Activated CD4-positive, alpha-beta T cell treated with anti-CD3 and anti-CD28 coated beads for 4 hours (primary cell): Measurements from ENCODE around the gene CDC25C.
"Not testable (repeated sequence)": the region's sequence is repeated elsewhere in the genome, so short reads cannot be mapped to it uniquely, and the experiment has no call there.

Experiments used
- DNase-seq, 2 donors: peaks; one replicate each; pipeline ENCODE4 v3.0.0-alpha.2; 2020

CDC25C gene

DNA sequence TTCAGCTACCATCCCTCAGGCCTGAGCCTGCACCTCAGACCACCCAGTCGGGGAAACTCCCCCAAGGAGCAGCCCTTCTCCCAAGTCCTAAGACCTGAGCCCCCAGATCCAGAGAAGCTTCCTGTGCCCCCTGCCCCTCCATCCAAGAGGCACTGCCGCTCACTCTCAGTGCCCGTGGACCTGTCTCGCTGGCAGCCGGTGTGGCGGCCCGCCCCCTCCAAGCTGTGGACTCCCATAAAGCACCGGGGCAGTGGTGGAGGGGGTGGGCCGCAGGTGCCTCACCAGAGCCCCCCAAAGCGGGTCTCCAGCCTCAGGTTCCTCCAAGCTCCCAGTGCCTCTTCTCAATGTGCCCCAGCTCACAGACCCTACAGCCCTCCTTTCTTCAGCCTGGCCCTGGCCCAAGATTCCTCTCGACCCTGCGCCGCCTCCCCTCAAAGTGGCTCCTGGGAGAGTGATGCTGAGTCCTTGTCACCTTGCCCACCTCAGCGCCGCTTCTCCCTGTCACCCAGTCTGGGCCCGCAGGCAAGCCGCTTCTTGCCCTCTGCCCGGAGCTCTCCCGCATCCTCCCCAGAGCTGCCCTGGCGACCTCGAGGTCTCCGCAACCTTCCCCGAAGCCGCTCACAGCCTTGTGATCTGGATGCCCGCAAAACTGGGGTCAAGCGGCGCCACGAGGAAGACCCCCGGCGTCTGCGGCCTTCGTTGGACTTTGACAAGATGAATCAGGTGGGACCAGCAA lies 13.5 kb upstream of the CDC25C start:
- no peak for DNase-seq

DNA sequence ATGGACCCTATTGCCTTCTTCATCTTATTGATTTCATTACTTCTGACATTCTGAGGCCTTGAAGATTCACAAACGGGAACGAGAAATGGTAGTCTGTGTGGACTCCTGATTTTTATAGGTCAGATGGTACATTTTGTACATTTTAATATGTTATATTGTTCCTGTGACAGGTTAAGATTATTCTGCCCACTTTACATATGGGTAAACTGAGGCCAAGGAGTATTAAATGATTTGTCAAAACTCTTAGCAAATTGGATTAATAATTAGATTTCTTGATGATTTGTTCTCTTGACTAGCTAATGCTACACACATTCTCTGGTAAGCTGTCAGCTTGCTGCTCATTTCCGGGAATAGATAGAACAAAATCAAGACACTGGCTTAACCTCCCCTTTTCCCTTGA lies 8.4 kb upstream of the CDC25C start:
- no peak for DNase-seq

DNA sequence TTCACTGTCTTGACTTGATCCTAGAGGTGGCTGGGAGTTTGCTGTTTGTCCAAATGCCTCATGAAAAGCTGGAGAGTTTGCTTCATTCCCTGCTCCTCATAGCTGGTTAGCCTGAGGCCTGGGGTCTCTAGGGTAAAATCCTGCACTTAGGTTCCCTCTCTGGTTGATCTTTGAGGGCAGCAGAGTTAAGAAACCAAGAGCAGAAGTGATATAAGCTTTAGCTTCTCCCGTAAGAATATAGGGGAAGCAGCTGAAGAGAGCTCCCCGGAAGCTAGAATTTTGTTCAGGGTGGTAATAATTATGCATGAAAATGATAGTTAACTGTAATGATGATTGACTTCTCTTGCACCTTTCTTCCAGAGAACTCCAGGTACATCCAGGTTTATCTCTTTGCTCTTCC lies 7.9 kb upstream of the CDC25C start:
- no peak for DNase-seq

DNA sequence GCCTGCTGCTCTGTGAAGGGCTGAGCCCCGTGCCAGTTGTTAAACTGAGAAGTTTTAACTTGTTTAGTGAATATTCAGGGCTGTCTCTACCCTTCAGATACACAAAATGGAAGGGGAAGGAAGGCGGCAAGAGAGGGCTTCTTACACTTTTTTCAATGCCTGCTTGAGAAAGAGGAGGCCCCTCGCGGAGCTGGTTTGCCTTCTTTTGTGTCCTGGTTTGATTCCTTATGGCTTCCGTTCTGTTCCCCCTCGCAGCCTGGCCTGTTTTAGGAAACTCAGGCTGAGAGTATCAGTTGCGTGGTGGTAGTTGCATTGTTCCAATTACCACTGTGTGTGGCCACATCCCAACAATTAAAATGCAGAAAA lies 7.5 kb upstream of the CDC25C start:
- DNase-seq = no peak

DNA sequence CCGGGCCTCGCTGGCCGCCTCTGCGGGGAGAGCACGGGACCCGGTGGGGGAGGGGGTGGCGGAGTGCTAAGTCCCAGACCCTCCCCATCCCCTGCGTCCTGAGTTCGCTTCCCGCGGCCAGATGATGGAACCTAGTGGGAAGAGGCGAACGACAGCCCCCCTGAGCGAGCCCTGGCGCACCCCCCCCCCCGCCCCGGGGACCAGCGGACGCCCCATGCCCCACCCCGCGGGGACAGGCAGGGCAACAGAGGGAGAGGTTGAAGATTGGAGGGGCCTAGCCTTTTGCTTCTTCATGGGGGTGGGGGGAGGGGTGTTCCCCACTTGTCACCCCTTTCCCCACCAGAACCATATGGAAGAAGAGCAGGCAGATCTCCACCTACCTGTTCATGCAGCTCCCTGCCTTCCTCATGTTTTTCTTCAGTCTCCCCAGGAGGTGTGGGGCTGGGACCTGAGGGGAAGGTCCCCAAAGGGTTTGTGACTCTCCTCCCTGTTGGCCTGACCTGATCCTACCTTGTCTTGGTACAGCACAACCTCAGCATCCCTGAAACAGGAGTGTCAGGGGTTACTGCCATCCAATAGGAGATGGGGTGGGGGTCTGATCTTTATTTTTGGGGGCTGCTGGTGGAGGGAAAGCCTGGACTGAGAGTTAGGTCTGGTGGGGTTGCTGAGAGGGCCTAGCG lies 6.9 kb upstream of the CDC25C start:
- DNase-seq = no peak

DNA sequence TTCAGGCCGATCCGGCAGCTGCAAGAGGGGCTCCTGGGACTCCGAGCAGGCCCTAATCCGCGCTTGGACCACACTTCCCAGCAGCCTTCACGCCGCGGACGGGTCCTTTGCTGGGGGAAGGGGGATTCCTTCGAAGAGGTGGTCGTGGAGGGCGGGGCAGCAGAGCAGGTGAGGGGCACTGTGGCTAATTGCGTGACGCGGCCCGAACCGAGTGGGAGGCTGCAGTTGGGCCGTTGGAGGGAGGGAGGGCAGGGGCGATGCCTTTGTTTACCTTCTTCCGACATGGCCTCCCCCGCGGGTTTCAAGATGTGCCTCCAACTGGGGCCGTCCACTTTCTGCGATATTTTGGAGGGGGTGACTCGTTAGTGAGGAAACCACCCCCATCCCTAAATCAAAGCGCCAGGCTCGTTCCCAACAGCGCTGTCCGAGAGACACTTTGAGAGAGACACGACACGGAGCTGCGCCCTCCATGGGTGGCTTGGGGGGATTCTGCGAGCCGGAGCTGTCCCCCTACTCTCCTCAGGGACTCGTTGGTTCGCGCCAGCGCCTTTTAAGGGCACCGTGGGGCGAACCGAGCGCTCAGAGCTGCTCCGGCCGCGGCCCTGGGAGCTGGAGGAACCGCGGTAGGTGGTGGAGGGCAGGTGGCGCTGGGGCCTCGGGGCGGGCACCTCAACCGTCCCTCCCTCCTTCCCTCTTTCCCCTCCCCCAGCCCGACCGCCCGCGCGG lies 6.2 kb upstream of the CDC25C start, which contains the start of gene FAM53C:
Gene FAM53C (plus strand): TSS at position 582 of the 726 bp plus-strand sequence. CDS start 3,070 bp downstream, outside the sequence.
- DNase-seq = peak; percentile 89 to 92

DNA sequence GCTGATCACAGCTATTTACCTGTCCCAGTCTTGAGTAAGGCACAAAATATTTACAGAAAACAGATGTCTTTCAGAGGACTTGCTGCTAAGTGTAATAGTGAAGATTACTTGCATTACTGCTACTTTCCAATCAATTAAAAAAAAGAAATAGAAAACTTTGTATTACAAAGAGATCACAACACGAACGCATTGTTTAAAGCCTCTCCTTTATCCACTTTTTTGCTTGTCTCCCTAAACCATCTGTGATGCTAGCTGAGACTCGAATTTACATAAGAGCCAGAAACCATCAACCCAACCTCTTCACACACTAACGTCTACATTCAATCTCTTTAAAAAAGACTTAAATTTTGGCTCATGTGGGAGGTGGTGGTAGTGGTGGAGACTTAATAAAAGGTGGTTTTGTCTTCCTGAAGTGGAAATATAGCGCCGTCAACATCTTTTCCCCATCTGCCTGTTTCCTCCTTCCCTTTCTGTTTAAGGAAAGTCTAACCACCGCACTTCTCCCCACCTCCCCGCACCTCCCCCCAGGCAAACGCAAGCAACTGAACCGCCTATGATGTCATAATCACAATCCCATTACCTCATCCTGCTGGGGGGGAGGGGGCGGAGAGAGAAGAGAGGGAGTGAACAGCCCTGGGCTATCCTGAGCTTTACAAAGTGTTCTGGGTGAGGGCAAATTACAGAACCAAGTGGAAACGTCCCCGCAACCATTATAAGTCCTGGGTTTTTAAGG lies 5.5 kb upstream of the CDC25C start:
- DNase-seq = peak in 1 of 2 donors; percentile 72

DNA sequence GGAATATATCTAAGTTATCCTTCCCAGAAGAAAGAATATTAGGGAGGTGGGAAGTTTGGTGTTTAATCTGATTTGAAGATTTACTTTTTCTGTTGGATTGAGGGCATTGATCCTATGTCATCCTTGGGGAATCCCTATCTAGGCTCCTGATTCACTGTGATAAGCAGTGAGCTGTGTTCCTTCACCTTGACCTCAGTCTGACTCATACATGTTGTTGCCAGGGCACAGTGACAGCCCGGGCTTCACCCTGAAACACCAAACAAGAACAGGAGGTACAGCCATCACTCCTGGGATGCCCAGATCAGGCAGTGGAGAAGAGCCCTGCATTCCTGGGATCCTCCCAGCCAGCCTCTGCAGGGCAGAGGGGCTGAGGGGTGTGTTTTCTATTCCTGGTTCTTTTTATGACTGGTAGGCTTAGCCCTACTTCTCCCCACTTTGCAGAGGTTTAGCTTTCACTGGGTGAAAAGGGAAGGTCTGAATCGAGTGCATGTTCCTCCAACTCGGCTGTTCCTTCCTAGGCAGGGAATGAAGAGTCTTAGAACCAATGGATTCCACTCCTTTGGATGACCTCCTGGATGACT lies 3.4 kb upstream of the CDC25C start:
- no peak for DNase-seq

DNA sequence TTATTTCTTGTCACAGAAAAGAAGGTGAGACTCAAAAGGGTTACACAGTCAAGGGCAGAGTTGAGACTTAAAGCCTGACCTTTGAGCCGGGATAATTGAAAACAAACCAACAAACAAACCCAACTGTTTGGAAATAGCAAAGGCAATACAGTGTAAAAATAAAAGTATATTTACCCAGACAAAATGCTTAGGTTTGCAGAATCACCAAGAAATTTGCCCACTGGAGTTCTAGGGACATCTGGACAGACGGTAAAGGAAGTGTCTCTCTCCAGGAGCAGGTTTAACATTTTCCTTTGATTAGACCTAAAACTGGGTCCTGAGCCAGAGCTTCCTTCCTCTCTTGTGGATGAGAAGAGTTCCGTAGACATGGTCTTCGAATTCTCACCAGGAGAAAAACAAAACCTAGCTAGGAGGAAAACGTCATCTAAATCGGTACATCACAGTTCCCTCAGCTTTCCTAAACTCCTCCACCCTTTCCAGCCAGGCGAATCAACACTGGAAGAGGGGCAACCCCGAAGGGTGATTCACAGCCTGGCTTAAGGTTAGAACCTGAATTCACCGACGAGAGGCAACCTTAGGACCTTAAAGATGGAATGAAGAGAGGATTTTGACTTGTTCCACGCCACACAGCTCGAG lies 673 bp downstream of the CDC25C start:
- DNase-seq = no peak

DNA sequence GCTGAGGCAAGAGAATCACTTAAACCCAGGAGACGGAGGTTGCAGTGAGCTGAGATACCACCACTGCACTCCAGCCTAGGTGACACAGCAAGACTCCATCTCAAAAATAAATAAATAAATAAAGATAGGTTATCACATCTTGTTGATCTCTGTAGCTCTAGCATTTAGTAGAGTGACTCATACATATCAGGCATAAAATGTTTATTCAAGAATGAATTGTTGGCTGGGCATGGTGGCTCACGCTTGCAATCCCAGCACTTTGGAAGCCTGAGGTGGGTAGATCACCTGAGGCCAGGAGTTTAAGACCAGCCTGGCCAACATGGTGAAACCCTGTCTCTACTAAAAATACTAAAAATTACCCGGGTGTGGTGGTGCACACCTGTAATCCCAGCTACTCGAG lies 13.4 kb downstream of the CDC25C start:
- not testable (repeated sequence) for DNase-seq

DNA sequence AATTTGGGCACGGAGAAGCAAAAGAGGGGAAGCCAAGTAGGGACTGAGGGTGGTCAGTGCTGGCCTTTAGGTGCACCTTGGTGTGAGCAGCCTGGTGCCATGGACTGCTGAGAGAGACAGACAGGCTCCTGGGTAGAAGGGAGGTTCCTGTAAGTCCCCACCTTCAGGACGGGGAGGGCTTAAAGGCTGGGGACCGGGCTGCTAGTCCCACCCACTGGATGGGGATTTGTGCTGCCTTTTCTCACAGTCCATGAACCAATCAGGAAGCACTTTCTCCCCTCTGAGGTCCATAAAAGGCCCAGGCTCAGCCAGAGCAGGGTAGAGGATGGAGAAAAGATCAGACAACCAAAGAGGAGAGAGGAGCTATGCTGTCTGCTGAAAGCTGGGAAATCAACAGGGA lies 15.2 kb downstream of the CDC25C start:
- DNase-seq = no peak

DNA sequence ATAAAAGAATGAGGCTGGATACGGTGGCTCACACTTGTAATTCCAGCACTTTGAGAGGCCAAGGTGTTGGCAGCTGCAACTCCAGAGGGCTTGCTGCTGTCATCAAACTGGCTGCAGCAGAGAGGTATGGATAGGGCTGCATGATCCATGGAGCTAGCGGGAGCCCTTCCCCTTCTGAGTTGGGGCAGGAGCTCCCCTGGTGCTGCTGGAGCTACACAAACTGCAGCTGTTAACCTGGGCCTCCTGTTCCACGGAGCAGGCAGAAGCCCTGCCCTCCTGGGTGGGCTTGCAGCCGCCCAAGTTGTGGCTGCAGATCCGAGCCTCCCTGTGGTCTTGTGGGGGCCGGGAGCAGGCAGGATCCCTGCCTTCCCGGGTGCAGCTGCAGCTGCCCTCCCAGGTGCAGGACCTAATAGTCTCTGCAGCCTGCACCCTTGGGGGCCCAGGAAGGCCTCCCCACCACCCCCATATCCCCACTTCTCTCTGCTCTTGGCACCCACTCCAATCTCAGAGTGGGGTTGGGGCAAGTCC lies 15.8 kb downstream of the CDC25C start:
- DNase-seq = no peak

DNA sequence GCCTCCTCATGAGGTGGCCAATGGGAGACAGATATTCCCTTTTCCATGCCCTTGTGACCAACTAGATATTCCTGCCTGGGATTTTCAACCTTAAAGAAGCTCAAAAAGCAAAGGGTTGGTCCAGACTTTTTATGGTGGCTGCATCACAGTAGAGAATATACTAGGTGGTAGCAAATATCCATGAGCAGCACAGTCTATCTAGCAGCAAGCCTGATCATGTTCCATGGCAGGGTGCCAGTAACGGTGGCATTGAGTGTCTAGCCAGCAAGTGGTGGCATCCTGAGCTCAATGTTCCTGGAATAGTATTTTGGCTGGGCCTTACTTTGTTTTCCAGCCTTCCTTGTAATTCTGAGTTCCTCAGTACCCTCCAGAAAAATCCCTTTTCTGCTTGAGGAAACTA lies 25.8 kb downstream of the CDC25C start:
- DNase-seq = no peak

DNA sequence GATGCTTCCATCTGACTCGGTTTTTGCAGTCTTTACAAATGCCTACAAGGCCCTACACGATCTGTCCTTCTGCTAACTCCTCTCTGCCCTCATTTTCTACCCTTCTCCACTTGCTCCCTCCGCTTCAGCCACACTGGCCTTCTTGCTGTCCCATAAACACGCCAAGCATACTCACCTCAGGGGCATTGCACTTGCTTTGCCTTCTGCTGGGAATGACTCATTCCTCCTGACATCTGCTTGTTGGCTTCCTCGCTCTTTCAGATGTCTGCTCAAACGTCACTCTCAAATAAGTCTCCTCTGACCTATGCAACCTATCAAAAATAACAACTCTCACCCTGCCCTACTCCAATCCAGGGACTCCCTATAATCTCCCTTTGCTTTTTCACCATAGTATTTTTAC lies 28.2 kb downstream of the CDC25C start:
- DNase-seq = no peak

DNA sequence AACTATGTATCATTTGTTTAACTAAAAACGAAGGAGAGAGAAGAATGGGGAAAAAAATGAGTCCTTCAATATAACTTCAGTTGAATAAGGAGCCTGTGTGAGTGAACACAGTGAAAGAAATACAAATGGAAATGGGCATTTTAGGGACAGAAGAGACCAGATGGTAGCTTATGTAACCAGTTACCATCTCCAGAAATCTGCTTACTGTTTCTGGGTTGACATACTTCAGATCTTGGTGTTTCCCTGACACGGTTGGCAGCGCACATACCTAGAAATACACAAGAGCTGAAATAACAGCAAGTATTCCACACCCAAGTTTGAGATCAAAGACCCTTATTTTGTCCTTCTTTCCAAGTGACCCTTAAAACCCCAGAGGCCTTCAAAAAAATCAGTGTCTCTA lies 42.3 kb downstream of the CDC25C start:
- DNase-seq = no peak

DNA sequence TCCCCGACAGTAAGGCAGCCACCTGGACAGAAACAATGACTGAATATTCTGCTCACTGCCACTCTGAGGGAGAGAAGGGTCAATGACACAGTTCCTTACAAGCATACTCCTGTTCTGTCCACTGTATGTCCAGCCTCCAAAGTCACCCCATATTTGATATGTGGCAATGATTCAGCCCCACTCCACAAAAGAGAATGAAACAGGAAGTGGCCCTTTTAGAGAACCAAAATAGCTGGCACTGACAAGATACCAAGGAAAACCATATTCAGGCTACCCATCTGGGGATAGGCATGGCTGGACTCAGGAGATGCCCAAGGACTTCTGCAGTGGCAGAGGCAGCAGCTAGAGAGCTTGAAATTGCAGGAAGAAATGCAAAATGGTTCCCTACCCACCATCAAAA lies 44.4 kb downstream of the CDC25C start:
- DNase-seq = no peak

DNA sequence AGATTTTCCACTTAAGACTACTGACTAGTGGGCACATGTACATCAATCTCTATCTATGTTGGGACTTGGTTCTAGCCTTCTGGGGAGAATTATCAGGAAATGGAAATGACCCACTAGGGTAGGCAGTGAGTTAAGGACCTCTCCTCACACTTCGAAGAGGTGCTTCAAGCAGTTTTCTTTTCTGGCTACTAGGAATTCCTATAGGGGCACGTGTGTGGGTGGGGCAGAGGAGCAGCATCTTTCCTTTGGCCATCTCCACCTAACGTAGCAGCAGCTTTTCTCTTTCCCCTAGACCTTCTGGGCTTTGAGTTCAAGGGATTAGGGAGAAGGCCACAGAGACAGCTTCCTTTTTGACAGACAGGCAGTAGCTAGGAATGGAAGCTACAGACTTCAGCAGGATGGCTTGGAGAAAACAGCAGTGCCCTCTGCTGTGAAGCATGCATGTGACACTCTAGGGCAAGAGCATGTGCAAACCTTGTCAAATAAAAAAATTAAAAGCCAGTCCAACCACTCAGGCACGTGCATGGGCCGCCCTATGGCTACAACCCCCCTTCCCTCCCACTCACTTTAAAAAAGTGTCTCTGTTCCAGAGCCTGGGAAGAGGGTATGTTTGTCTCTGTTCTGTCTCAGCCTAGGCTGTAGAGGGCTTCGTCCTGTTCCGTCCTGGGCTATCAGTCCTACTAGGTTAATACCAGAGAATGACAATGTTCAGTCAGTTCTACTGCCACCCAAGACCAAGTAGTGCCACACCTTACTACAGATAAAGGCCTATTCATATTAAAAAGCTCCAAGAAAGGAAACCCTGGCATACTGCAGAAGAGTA lies 48.5 kb downstream of the CDC25C start:
- no peak for DNase-seq

DNA sequence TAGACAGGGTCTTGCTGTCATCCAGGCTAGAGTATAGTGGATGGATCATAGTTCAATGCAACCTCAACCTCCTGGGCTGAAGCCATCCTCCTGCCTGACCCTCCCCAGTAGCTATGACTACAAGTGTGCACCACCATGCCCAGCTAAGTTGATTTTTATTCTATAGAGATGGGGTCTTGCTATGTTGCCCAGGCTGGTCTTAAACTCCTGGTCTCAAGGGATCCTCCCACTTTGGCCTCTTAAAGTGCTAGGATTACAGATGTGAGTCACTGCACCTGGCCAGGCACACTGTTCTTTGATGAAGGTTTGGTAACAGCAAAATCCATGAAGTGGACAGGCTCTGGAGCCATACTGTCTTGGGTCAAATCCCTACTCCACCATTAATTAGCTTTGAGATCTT lies 50.7 kb downstream of the CDC25C start:
- no peak for DNase-seq

DNA sequence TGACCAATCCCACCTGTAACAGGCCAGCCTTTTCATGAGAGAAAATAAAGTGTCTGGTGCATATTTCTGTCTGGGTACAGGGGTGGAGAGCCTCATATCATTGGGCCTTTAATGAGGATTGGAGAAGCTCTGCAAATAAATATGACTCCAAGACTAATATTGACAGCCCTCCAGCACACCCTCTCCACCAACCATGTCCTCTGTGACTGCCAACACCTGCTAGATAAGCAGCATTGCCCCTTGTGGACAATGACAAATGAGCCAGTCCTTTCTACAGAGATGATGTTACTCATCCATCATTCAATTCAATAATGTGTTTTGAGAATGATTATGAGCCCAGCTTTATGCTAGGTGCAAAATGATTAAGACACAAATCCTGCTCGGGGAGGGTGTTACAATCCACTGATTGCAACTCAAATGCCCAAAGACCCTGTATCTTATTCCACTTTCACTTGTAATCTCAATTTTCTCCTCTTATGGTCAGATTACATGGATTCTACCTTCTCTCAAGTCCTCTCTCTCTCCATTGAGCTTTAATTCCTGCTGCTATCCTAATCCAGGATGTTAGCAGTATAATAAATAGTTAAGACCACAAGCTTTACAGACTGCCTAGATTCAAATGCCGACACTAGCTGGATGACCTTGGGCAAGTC lies 55.1 kb downstream of the CDC25C start:
- DNase-seq = no peak

DNA sequence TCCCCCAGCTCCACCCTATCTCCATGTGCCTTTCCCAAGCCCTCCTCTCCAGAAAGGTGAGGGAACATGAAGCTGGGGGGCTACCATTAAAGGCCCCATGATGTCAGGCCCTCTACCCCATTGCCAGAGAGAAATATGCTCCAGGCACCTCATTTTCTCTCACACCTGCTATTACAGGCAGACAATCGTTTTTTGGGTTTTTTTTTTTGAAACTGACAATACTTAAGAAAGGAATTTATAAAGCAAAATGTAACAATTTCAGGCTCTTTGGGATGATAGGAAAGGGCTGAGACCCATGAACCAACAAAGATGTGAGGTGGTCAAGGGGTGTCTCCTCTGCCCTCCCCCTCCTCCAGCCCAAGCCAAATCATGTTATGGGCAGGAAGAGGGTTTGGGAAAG lies 55.7 kb downstream of the CDC25C start:
- DNase-seq = no peak

DNA sequence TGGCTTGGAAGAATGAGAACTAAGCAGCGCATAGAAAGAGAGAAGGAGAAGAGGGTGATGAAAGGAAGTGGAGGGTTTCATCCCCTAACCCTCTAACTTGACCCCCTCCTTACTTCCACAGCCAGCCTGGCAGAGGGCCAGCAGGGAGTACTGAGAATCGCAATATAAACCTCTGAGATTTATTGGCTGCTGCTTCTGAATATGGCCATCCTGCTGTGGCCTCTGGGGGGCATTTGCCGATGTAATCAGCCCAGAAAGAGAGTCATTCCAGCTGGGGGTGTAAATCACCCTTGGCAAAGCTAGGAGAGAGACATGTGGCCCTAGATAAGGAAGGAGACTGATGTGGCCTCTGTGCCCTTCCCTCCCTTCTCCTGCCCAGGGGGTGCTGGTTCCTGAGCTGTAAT lies 56.2 kb downstream of the CDC25C start:
- no peak for DNase-seq
